Pulmonary artery endothelial cell (primary cell): ENCODE data around the gene GPX4. TPM values are rescaled to one million over a fixed set of nuclear protein-coding genes. Genes with fewer than 3 reads are reported as not detected.
"Not testable (repeated sequence)": the region's sequence is repeated elsewhere in the genome, so short reads cannot be mapped to it uniquely, and the experiment has no call there.

Experiments
- DNase-seq: peaks from one replicate; pipeline ENCODE4 v3.0.0-alpha.2; 2011; ENCODE audit warnings: low read depth, low spot score
- total RNA-seq: library from RNA; depleted of rRNA; stranded (reverse); fragments of >200 nt; gene quantifications from 2 replicates; pipeline ENCODE4 v1.2.3, GENCODE V29; 2014

Gene GPX4
- total RNA-seq, 1 donor from 2014 or later = 410 TPM

DNA sequence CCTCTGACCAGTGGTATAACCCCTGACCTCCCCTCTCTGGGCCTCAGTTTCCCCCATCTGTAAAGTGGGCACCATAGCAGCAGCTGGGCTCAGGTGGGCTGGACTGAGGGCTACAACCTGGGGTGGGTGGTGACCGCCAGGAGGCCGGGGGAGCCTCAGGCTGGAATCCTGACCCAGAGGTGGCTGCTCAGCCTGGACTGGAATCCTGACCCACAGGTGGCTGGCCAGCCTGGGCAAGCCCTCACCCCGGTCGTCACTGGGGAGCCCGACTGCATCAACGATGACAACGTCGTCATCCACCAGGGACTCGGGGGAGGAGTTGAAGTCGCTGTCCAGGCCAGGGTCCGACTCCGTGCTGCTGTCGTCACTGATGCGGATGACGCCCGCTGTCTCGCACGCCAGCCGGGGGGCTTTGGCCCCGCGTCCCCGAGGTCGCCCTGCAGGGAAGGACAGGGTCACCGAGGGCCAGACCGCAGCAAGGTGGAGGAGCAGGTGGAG, 10.2 kb downstream of the GPX4 start:
- no peak for DNase-seq

GRCh38 chr19:1114728-1115127, 10.9 kb downstream of the GPX4 start:
- not testable (repeated sequence) for DNase-seq

DNA sequence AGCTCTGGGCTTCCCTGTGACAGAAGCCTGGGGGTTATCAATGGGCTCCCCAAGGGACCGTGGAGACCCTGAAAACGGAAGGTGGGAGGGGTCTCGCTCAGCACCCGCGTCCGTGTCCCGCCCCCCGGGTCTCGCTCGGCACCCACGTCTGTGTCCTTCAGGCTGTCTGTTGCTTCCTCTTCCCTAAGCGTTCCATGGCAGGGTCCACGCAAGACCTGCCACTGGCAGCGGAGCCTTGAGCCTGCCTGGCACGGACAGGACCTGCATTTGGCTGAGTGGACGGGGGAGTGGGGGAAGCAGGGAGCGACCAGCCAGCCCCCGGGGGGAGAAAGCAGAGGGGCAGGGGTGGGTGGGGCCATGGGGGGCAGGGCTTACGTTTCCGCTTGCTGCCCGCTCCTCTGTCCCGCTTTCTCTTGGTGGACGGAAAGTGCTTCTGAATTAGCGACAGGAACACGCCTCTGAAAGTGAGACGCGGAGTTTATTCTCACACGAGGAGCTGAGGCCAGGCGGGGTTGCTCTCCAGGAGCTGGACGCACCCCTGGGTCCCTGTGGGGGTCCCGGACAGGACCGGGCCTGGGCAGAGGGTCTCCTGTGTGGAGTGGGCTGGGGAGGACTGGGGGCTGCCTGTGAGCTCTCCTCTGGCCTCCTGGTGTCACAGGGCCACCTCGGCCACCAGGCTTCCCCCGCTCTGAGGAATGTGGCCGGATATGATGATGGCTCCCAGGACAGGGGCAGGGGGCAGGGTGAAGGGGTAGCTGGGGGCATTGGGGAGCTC, 12.0 kb downstream of the GPX4 start:
- DNase-seq = no peak

DNA sequence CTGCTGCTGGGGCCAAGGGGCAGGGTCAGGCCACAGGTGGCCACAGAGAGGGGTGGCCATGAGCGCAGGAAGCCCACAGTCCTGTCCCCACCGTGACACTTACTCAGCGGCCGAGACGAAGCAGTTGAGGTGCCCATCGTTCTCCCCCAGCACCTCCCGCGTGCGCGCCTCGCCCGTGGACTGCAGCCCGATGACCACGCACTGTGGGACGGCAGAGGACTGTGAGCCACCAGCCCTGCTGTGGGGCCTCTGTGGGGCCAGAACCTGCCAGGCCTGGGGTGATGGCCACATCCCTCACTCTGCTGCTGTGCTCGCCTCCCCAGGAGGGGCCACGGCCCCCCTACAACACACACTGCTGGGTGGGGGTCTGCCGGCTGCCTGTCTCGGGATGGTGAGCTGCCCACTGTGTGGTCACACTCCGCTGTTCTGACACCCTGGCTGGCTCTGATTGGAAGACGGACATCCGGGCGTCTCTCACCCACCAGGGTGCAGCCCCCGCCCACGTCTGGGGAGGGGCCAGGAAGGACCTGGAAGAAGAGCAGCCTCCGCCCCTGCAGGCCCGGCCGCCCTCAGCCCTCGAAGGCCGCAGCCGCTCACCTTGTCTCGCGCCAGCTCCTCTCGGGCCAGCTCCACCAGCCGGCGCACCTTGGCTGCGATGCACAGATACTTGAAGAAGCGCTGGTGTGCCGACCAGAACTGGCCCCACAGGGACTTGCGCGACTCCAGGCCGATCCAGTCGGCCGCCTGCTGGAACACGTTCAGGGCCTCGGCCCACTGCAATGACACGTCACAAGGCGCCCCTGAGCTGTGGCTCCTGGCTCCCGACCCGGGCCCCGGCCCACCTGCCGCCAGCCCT, 13.2 kb downstream of the GPX4 start:
- no peak for DNase-seq

DNA sequence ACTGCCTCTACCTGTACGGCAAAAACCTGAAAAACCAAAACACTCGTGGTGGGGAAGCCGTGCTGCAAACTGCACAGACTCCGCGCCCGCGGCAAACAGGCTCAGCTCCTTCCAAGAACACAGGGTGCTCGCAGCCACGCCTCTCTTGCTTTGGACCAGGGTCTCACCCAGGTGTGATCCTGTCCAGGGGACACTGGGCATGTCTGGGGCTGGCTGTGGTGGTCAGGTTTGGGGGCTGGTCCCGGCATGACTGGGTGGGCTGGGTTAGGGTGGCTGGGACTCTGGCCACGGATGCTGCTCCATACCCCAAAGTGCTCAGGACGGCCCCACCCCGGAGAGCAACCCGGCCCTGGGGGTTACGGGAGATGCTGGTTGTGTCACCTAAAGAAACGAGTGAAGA, 13.9 kb downstream of the GPX4 start:
- DNase-seq = no peak

DNA sequence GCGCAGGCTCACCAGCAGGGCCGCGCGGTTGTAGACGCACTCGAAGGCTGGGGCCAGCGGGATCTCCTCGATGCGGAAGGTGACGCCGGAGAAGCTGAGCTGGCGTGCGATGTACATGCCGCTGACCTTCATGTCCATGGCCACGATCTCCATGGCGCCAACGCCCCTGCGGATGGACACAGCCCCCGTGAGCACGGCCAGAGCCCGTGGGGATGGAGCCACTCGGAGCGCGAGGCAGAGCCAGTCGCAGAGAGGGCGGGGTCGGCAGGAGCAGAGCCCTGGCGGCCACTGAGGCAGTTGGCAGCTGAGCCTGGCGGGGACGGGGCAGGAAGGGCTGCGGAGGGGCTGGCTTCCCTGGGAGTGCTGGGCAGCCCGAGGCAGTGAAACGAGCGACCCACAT, 15.2 kb downstream of the GPX4 start:
- no peak for DNase-seq

GRCh38 chr19:1119475-1120217, 15.9 kb downstream of the GPX4 start:
- no peak for DNase-seq

DNA sequence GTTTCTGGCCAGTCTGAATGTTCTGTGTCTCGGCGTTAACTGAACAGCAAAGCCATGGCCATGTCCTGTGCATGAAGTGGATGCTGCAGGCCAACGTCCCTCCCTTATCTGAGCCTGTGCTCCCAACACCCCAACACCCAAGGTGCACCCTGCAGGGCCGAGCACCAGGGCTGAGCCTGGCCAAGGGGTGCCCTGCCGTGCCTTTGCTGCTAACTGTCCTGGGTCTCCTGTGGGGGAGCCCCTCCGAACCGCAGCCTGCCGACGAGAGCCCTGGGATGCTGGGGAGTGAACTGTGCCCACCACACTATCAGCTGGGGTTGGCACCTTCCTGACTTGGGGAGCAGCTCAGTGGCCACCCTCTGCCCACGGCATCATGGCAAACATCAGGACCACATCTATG, 17.6 kb downstream of the GPX4 start:
- no peak for DNase-seq

- no peak for DNase-seq
Measured at GRCh38 chr19:1122021-1122971, 18.5 kb downstream of the GPX4 start.

DNA sequence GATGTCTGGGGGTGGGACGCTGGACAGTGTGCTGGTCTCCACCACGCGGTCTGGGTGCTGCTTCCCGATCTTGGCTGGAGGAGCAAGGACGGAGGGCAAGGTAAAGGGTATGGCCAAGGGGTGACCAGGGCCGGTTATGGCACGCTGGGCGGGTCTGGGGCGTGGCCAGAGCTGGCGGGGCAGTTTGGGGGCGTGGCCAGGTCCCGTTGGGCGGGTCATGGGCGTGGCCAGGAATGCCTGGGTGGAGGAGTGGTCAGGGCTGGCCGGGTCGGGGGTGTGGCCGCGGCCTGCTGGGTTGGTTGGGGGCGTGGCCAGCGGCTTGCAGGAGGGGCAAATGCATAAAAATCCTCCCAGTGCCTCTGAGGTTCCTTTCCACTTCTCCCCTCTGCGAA, 19.2 kb downstream of the GPX4 start:
- peak; percentile 39 for DNase-seq

DNA sequence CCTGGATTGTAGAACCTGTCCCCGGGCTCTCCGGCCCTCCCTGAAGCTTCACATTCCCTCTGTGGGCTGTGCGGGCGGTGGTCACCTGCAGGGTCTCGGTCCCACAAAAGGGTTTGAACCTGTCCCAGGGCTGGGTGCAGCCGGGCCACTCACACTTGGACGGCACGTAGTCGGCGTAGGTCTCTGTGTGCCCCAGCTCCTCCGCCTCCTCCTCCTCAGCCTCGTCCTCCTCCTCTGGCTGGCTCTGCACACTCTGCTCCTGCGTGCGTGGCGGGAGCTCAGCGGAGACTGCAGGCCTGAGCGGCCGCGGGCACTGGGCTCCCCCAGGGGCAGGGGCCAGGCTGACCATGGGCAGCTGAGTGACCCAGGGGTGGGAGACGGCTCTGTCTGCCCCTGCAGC, 19.6 kb downstream of the GPX4 start:
- DNase-seq = no peak

GRCh38 chr19:1123885-1124677, 20.3 kb downstream of the GPX4 start:
- DNase-seq = no peak

GRCh38 chr19:1125601-1126467, 22.0 kb downstream of the GPX4 start:
- DNase-seq = peak; percentile 35

DNA sequence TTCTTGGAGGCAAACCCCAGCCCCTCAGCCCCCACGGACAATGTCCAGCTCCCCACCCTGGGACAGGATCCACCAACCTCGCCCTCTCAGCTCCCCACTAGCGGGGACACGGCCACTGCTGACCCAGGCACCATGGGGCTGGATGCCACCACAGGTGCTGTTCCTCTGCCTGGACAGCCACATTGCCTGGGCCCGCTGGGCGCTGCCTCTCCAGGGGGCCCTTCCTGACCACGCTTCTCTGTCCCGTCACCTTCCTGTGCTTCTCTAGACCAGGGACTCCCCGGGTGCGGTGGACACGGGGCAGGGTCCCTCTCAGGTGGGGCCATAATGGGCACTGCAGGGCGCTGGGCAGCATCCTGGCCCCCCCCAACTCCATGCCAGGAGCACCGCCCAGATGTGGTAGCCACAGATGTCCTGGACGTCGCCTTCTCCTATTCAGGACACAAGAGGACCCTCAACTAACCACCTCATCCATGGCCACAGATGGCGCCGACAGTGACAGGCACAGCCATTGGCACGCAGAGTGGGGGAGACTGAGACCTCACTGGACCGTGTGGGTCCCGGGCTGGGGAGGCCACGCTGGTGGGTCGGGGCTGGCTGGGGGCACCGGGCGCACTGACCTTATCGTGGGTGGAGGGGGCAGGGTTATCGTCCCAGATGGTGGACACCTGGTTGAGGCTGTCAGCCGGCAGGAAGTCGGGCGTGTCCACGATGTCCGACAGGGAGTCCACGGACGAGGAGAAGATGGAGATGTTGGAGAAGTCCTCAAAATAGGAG, 23.4 kb downstream of the GPX4 start:
- no peak for DNase-seq

DNA sequence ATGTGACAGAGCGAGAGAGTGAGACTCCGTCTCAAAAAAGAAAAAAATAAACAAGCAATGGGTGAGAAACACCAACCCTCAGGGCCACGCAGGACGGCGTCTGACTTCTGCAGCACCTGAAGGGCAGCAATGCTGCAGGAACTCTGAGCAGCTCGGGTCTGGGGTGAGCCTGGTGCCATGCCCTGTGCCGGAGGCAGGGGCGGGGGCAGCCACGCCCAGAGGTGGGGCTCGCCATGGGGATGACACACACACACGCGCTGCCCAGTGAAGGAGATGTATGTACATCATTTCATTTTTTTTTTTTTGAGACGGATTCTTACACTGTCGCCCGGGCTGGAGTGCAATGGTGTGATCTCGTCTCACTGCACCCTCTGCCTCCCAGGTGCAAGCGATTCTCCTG, 24.3 kb downstream of the GPX4 start:
- DNase-seq = no peak

DNA sequence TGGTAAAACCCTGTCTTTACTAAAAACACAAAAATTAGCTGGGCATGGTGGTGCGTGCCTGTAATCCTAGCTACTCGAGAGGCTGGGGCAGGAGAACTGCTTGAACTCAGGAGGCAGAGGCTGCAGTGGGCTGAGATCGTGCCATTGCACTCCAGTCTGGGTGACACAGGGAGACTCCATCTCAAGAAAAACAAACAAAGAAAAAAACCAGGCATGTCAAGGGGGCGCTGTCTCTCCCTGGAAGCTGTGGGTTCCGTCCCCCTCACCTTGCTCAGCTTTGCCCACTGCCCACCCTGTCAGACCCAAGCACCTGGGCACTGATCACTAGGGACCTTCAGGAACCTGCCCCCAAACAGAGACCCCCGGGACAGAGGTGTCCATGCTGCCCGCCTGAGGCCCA, 25.3 kb downstream of the GPX4 start:
- DNase-seq = not testable (repeated sequence)

GRCh38 chr19:1129535-1129934, 25.7 kb downstream of the GPX4 start:
- no peak for DNase-seq
